Ascending aorta (tissue), 2 donors: ENCODE results near the gene PRKCA. TPM values are rescaled to one million over a fixed set of nuclear protein-coding genes. Genes with fewer than 3 reads are reported as not detected.

Experiments
- DNase-seq, 2 donors: peaks; one replicate each; pipeline ENCODE4 v3.0.0-alpha.2; 2019; ENCODE audit warnings: low spot score in 2 of 2
- H3K27ac ChIP-seq, 2 donors: fragments of 200-600 bp; sonication (generic); one replicate each; pipeline ENCODE4 v1.5.1; 2016 to 2017; ENCODE audit warnings: mild to moderate bottlenecking in 1 of 2
- H3K27me3 ChIP-seq: fragments of 200-600 bp; sonication (generic); one replicate; pipeline ENCODE4 v1.5.1; 2017
- H3K36me3 ChIP-seq, 2 donors: fragments of 200-600 bp; sonication (generic); one replicate each; pipeline ENCODE4 v1.5.1; 2016
- H3K4me1 ChIP-seq, 2 donors: fragments of 200-600 bp; sonication (generic); one replicate each; pipeline ENCODE4 v1.5.1; 2016 to 2017; ENCODE audit warnings: mild to moderate bottlenecking in 1 of 2
- H3K4me3 ChIP-seq, 2 donors: fragments of 200-600 bp; sonication (generic); one replicate each; pipeline ENCODE4 v1.5.1; 2016 to 2017; ENCODE audit warnings: mild to moderate bottlenecking in 1 of 2
- H3K9me3 ChIP-seq, 2 donors: fragments of 200-600 bp; sonication (generic); one replicate each; pipeline ENCODE4 v1.5.1; 2016
- intact Hi-C: fragments of 100-400 bp; cut with DNase I; formaldehyde crosslinking; loops from one replicate; pipeline ENCODE4 v1.15.1; 2023
- total RNA-seq: library from RNA; depleted of rRNA; stranded (reverse); fragments of >200 nt; gene quantifications from one replicate; pipeline ENCODE4 v1.1.0, GENCODE V29; 2016
- TF ChIP-seq, protein P1 (sequence below), 3 experiments: fragments of 200-600 bp in 2 of 3; fragments of 450-650 bp in 1 of 3; sonication (generic) in 2 of 3; IDR thresholded peaks; one replicate each; pipeline ENCODE4 v1.5.1; 2016 to 2019; ENCODE audit warnings: antibody characterized with exemption in 3 of 3, mild to moderate bottlenecking in 1 of 3, moderate library complexity in 1 of 3

Gene PRKCA
- total RNA-seq, 1 donor from 2014 or later = 3.2 TPM

DNA sequence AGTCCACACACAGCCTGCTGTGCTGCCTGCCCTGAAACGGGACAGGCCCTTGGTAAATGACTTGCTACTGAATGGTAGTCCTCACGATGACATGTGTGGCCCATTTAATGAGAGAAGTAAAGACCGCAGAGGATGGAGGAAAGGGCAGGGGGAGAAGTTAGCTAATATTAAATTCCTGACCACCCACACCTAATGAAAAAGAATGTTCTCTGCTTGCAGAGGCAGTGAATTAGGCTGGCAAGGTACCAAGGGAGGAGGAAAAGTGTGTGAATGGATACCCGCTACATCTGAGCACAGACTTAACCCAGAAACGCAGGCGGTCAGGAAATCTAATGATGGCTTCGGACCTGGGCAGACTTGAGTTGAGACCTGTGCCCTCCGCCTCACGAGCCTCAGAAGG, 141.2 kb downstream of the PRKCA start:
- Histone ChIP-seq H3K4me3 (no peak overlapping the region), H3K27me3 (no peaks in the 10 kb centered on the region), H3K9me3 (no peaks in the 10 kb centered on the region), H3K36me3 (no peaks in the 10 kb centered on the region), H3K27ac (no peak overlapping the region), H3K4me1 (no peaks in the 10 kb centered on the region)
- intact Hi-C loops = no loop called here
- TF ChIP-seq, protein P1, sequence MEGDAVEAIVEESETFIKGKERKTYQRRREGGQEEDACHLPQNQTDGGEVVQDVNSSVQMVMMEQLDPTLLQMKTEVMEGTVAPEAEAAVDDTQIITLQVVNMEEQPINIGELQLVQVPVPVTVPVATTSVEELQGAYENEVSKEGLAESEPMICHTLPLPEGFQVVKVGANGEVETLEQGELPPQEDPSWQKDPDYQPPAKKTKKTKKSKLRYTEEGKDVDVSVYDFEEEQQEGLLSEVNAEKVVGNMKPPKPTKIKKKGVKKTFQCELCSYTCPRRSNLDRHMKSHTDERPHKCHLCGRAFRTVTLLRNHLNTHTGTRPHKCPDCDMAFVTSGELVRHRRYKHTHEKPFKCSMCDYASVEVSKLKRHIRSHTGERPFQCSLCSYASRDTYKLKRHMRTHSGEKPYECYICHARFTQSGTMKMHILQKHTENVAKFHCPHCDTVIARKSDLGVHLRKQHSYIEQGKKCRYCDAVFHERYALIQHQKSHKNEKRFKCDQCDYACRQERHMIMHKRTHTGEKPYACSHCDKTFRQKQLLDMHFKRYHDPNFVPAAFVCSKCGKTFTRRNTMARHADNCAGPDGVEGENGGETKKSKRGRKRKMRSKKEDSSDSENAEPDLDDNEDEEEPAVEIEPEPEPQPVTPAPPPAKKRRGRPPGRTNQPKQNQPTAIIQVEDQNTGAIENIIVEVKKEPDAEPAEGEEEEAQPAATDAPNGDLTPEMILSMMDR (IDR thresholded peaks at IDR 0.05) = no peak
- no peak for DNase-seq

GRCh38 chr17:66444031-66444430, 141.6 kb downstream of the PRKCA start:
- no peaks in the 10 kb centered on the region for H3K36me3 ChIP-seq
- no peak for DNase-seq
- no peaks in the 10 kb centered on the region for H3K4me1 ChIP-seq
- H3K9me3 ChIP-seq = no peaks in the 10 kb centered on the region
- intact Hi-C loops = no loop called here
- no peak overlapping the region for H3K27ac ChIP-seq
- H3K27me3 ChIP-seq = no peaks in the 10 kb centered on the region
- TF ChIP-seq, protein P1 (IDR thresholded peaks at IDR 0.05) = no peak
- H3K4me3 ChIP-seq = no peak overlapping the region

- no peaks in the 10 kb centered on the region for H3K27me3 ChIP-seq
- H3K9me3 ChIP-seq = no peaks in the 10 kb centered on the region
- H3K36me3 ChIP-seq = no peaks in the 10 kb centered on the region
- intact Hi-C loops = no loop called here
- no peak overlapping the region for H3K4me3 ChIP-seq
- H3K27ac ChIP-seq = no peak overlapping the region
- no peaks in the 10 kb centered on the region for H3K4me1 ChIP-seq
- TF ChIP-seq, protein P1 (IDR thresholded peaks at IDR 0.05) = no peak
- no peak for DNase-seq
Observed at GRCh38 chr17:66445229-66445628, 142.8 kb downstream of the PRKCA start.

DNA sequence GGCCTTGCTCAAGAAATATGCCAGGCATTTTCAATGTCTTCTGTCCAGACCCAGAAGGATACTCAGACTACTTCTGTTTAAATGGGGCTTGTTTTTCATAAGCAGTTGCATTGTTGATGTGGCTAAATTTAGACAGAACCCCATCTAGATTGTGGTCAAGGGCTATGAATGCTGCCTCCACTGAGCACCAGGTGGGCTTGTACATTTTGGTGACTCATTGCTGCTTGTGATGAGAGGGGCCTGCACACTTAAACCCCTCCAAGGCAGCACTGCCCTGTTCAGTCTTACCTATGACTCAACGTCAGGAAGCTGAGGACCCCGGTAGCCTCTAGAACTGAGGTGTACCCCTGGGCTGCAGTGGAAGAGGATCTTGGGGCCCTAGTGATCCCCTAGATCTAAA, 144.0 kb downstream of the PRKCA start:
- Histone ChIP-seq H3K4me1 (no peaks in the 10 kb centered on the region), H3K27me3 (no peaks in the 10 kb centered on the region), H3K36me3 (no peaks in the 10 kb centered on the region), H3K4me3 (no peak overlapping the region), H3K9me3 (no peaks in the 10 kb centered on the region), H3K27ac (no peak overlapping the region)
- TF ChIP-seq, protein P1 (IDR thresholded peaks at IDR 0.05) = no peak
- intact Hi-C loops = no loop called here
- DNase-seq = no peak

DNA sequence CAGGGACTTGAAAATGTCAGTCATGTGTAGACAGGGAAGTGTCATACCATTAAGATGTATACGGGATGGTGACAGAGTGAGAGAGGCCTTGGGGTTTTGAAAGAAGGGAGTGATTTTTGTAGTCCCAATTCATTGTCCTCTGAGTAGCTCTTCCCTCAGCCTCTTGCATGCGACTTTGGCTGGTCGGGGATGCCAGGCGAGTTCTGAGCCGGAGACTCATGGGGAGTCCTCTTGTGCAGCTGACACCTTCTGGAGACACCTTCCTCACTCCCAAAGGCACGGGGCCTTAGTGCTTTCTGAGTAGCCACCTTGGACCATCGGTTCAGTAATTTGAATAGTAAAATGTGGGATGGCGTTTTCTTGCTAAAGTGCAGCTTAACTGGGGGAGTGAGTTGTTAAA, 144.7 kb downstream of the PRKCA start:
- Histone ChIP-seq H3K27ac (no peak overlapping the region), H3K4me3 (no peak overlapping the region), H3K9me3 (no peaks in the 10 kb centered on the region), H3K27me3 (no peaks in the 10 kb centered on the region), H3K36me3 (no peaks in the 10 kb centered on the region), H3K4me1 (no peaks in the 10 kb centered on the region)
- intact Hi-C loops = no loop called here
- TF ChIP-seq, protein P1 (IDR thresholded peaks at IDR 0.05) = no peak
- DNase-seq = no peak

DNA sequence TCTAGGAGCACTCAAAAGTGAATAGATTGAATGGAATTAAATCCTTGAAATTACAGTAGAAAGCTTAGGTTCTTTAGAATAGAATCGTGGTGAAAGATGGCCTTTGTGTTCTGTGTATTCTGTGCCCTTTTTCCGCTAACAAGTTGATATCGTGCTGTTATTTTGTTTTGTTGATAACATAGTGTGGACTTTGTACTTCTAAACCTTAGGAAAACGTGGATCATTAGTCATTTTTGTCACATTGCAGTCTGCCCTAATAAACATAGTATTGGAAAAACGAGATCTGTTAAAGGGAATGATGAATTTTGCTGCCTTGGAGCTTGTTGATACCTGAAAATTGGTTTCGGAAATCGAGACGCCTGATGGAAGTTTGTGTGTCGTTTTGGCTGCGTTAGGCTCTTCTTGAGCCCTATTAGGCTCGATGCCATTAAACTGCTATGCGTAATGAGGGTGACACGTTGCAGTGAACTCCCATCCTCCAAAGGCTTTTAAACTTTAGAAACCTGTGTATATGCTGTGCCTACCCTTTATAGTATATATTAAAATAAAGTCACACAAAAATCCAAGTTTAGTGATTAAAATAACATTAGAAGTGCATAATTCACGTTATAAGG, 145.7 kb downstream of the PRKCA start:
- H3K36me3 ChIP-seq = no peaks in the 10 kb centered on the region
- intact Hi-C loops = no loop called here
- no peak overlapping the region for H3K4me3 ChIP-seq
- DNase-seq = no peak
- H3K27ac ChIP-seq = no peak overlapping the region
- H3K4me1 ChIP-seq = no peaks in the 10 kb centered on the region
- TF ChIP-seq, protein P1 (IDR thresholded peaks at IDR 0.05) = no peak
- H3K27me3 ChIP-seq = no peaks in the 10 kb centered on the region
- no peaks in the 10 kb centered on the region for H3K9me3 ChIP-seq
